ENCODE data around the gene PLEK2.
A peak's percentile ranks its signal among the peaks of the same experiment; 100 is the strongest.
"Not testable (repeated sequence)": the region's sequence is repeated elsewhere in the genome, so short reads cannot be mapped to it uniquely, and the experiment has no call there.

The PLEK2 gene

GRCh38 chr14:67416810-67417209 is 4.8 kb upstream of the PLEK2 start:
- Histone ChIP-seq H3K9ac (ENCODE audit: low read length in 2 of 2) (no peak overlapping the region), H3K4me3 (ENCODE audit: low read length in 2 of 2) (no peak overlapping the region), H3K9me3 (ENCODE audit: control insufficient read depth in 2 of 2, low read length in 2 of 2) (no peaks in the 10 kb centered on the region)

DNA sequence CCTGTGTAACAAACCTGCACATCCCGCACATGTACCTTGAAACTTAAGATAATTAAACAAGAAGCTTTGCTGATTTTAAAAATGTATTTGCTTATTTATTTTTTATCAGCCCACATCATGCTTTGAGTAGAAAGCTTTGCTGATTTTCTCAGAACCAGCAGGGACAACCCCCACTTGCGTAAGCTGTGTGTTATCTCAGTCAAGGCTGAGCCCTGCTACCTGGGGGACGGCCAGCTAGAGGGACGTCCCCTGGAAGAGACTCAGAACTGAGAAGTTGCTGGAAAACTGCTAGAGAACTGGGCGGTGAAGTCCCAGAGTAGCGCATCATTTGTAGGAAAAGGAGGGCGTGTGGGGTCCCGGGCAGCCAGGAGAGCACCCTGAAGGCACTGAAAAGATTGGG is 4.1 kb upstream of the PLEK2 start:
- Histone ChIP-seq H3K9ac (ENCODE audit: low read length in 2 of 2) (no peak overlapping the region), H3K4me3 (ENCODE audit: low read length in 2 of 2) (no peak overlapping the region), H3K9me3 (ENCODE audit: control insufficient read depth in 2 of 2, low read length in 2 of 2) (no peaks in the 10 kb centered on the region), H3K4me1 (ENCODE audit: control insufficient read depth, insufficient read depth, low read length) (peaks cover 8% of the 10 kb centered on the region), H3K36me3 (ENCODE audit: control insufficient read depth in 2 of 2, insufficient read depth in 2 of 2, low read length in 2 of 2) (no peaks in the 10 kb centered on the region), H3K27ac (ENCODE audit: low read length) (no peak overlapping the region), H3K27me3 (ENCODE audit: control insufficient read depth in 1 of 2, insufficient read depth in 2 of 2, low read length in 2 of 2) (peaks cover 18 to 23% of the 10 kb centered on the region in 2 donors)

More at GRCh38 chr14:67416810-67417209, 4.8 kb upstream of the PLEK2 start:
- Histone ChIP-seq H3K27me3 (ENCODE audit: control insufficient read depth in 1 of 2, insufficient read depth in 2 of 2, low read length in 2 of 2) (peaks cover 13 to 16% of the 10 kb centered on the region in 2 donors), H3K4me1 (ENCODE audit: control insufficient read depth, insufficient read depth, low read length) (peaks cover 5% of the 10 kb centered on the region), H3K36me3 (ENCODE audit: control insufficient read depth in 2 of 2, insufficient read depth in 2 of 2, low read length in 2 of 2) (no peaks in the 10 kb centered on the region), H3K27ac (ENCODE audit: low read length) (no peak overlapping the region)

DNA sequence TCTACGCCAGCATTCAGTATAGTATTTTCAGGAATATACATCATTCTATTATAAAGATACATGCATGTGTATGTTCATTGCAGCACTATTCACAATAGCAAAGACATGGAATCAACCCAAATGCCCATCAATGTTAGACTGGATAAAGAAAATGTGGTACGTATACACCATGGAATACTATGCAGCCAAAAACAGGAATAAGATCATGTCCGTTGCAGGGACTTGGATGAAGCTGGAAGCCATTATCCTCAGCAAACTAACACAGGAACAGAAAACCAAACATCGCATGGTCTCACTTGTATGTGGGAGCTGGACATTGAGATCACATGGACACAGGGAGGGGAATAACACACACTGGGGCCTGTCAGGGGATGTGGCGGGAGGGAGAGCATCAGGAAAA is 3.6 kb upstream of the PLEK2 start:
- not testable (repeated sequence) for H3K9me3 ChIP-seq (ENCODE audit: control insufficient read depth in 2 of 2, low read length in 2 of 2); H3K4me3 ChIP-seq (ENCODE audit: low read length in 2 of 2); H3K4me1 ChIP-seq (ENCODE audit: control insufficient read depth, insufficient read depth, low read length); H3K36me3 ChIP-seq (ENCODE audit: control insufficient read depth in 2 of 2, insufficient read depth in 2 of 2, low read length in 2 of 2); H3K9ac ChIP-seq (ENCODE audit: low read length in 2 of 2); H3K27ac ChIP-seq (ENCODE audit: low read length)
- peaks cover 23% of the 10 kb centered on the region in 2 donors for H3K27me3 ChIP-seq (ENCODE audit: control insufficient read depth in 1 of 2, insufficient read depth in 2 of 2, low read length in 2 of 2)

DNA sequence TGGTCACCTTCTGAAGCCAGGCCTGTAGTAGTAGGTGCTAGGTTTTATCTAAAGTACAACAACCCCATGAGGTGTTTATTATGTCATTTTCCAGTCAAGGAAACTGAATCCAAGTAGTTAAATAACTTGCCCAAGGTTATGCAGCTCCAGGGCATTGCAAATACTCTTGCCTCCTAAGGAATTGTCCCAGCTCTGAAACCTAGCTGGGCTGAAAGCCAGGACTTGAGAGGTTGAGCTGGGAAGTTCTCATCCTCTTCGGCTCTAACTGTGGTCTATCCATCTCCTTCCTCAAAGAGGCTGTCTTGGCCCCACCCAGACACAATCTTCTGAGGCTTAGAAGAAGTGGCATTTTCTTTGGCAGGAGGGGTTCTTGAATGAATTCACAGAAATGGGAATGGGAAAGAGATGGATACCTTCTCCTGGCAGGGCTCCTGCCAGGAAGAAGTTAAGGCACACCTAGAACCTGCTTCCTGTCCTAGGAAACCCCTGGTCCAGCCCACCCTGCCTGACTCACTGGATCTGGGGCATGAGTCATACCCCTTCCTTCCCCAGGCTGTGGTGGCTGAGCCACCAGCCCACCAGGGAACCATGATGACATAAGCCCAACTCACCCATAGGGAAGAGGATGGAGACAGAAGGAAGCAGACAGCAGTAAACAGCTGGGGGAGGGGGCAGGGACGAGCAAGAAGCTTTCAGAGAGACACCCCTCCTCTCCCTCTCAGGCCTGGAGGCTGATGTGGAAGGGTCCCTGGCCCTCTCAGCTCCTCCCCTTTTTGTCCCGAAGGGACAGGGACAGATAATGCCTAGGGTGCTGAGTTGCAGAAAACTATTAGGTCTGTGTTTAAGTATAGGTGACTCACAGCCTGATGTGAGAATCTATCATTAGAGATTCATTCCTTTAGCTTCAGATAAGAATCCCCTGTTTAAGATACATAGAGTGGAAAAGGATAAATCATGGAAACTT is 2.1 kb upstream of the PLEK2 start:
- Histone ChIP-seq H3K27ac (ENCODE audit: low read length) (no peak overlapping the region), H3K36me3 (ENCODE audit: control insufficient read depth in 2 of 2, insufficient read depth in 2 of 2, low read length in 2 of 2) (no peaks in the 10 kb centered on the region), H3K9ac (ENCODE audit: low read length in 2 of 2) (no peak overlapping the region), H3K9me3 (ENCODE audit: control insufficient read depth in 2 of 2, low read length in 2 of 2) (no peaks in the 10 kb centered on the region), H3K4me3 (ENCODE audit: low read length in 2 of 2) (no peak overlapping the region), H3K27me3 (ENCODE audit: control insufficient read depth in 1 of 2, insufficient read depth in 2 of 2, low read length in 2 of 2) (peaks cover 23 to 24% of the 10 kb centered on the region in 2 donors), H3K4me1 (ENCODE audit: control insufficient read depth, insufficient read depth, low read length) (peaks cover 8% of the 10 kb centered on the region)

GRCh38 chr14:67411370-67411769 is 595 bp downstream of the PLEK2 start:
- H3K4me1 ChIP-seq (ENCODE audit: control insufficient read depth, insufficient read depth, low read length): peaks cover 8% of the 10 kb centered on the region
- H3K9ac ChIP-seq (ENCODE audit: low read length in 2 of 2): no peak overlapping the region
- H3K27me3 ChIP-seq (ENCODE audit: control insufficient read depth in 1 of 2, insufficient read depth in 2 of 2, low read length in 2 of 2): peaks cover 24% of the 10 kb centered on the region in 2 donors
- peak overlapping the region in 1 of 2 donors; percentile 60 for H3K4me3 ChIP-seq (ENCODE audit: low read length in 2 of 2)
- no peak overlapping the region for H3K27ac ChIP-seq (ENCODE audit: low read length)
- H3K9me3 ChIP-seq (ENCODE audit: control insufficient read depth in 2 of 2, low read length in 2 of 2): no peaks in the 10 kb centered on the region
- H3K36me3 ChIP-seq (ENCODE audit: control insufficient read depth in 2 of 2, insufficient read depth in 2 of 2, low read length in 2 of 2): no peaks in the 10 kb centered on the region

DNA sequence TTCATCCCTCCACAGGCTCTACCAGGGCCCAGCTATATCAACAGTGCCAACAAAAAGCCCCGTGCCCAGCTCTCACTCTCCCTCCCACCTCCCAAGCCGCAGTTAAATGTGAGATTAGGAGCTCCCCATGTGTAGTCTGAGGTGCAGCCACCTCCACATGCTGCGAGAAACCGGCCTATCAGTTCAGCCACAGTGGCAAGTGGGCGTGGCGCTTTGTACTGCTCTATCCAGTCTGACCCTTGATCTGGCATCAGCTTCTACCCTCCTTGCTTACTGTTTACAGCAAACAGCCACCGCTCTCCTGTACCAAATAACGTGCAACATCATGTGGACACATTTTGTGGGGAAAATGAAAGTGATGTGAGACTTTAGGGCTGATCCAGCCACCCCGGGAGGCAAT is 1.7 kb downstream of the PLEK2 start:
- Histone ChIP-seq H3K36me3 (ENCODE audit: control insufficient read depth in 2 of 2, insufficient read depth in 2 of 2, low read length in 2 of 2) (no peaks in the 10 kb centered on the region), H3K9ac (ENCODE audit: low read length in 2 of 2) (no peak overlapping the region), H3K9me3 (ENCODE audit: control insufficient read depth in 2 of 2, low read length in 2 of 2) (no peaks in the 10 kb centered on the region), H3K27ac (ENCODE audit: low read length) (no peak overlapping the region), H3K4me1 (ENCODE audit: control insufficient read depth, insufficient read depth, low read length) (peaks cover 8% of the 10 kb centered on the region), H3K4me3 (ENCODE audit: low read length in 2 of 2) (no peak overlapping the region), H3K27me3 (ENCODE audit: control insufficient read depth in 1 of 2, insufficient read depth in 2 of 2, low read length in 2 of 2) (peaks cover 24% of the 10 kb centered on the region in 2 donors)

DNA sequence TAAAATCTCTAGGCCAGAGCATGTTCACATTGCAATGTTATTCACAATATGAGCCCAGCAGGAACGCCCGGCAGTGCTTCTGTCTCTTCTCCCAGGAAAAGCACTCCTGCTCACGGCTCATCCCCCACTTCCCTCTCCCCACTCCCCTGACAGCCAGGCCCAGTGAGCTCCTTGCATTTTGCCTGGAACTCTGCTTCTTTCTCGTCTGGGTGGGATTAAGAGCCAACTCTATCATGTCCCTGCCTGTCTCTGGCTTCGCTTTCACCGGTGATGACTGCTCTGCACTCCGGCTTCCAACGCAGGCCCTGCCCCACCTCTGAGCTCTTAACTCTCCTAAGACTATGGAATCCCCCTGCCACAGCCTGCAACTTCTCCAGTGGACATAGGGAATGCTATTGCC is 2.5 kb downstream of the PLEK2 start:
- Histone ChIP-seq H3K27ac (ENCODE audit: low read length) (no peak overlapping the region), H3K4me1 (ENCODE audit: control insufficient read depth, insufficient read depth, low read length) (peaks cover 8% of the 10 kb centered on the region), H3K36me3 (ENCODE audit: control insufficient read depth in 2 of 2, insufficient read depth in 2 of 2, low read length in 2 of 2) (no peaks in the 10 kb centered on the region), H3K27me3 (ENCODE audit: control insufficient read depth in 1 of 2, insufficient read depth in 2 of 2, low read length in 2 of 2) (peaks cover 24% of the 10 kb centered on the region in 2 donors), H3K9ac (ENCODE audit: low read length in 2 of 2) (no peak overlapping the region), H3K9me3 (ENCODE audit: control insufficient read depth in 2 of 2, low read length in 2 of 2) (no peaks in the 10 kb centered on the region), H3K4me3 (ENCODE audit: low read length in 2 of 2) (no peak overlapping the region)

- H3K27ac ChIP-seq (ENCODE audit: low read length); H3K4me3 ChIP-seq (ENCODE audit: low read length in 2 of 2); H3K4me1 ChIP-seq (ENCODE audit: control insufficient read depth, insufficient read depth, low read length); H3K9me3 ChIP-seq (ENCODE audit: control insufficient read depth in 2 of 2, low read length in 2 of 2); H3K9ac ChIP-seq (ENCODE audit: low read length in 2 of 2); H3K36me3 ChIP-seq (ENCODE audit: control insufficient read depth in 2 of 2, insufficient read depth in 2 of 2, low read length in 2 of 2): not testable (repeated sequence)
- peaks cover 19 to 20% of the 10 kb centered on the region in 2 donors for H3K27me3 ChIP-seq (ENCODE audit: control insufficient read depth in 1 of 2, insufficient read depth in 2 of 2, low read length in 2 of 2)
Observed at GRCh38 chr14:67408122-67408801, 3.7 kb downstream of the PLEK2 start.

GRCh38 chr14:67405771-67406170 is 6.2 kb downstream of the PLEK2 start:
- Histone ChIP-seq H3K9ac (ENCODE audit: low read length in 2 of 2) (no peak overlapping the region), H3K9me3 (ENCODE audit: control insufficient read depth in 2 of 2, low read length in 2 of 2) (no peaks in the 10 kb centered on the region)

GRCh38 chr14:67400434-67400833 is 11.5 kb downstream of the PLEK2 start:
- no peaks in the 10 kb centered on the region for H3K27me3 ChIP-seq (ENCODE audit: control insufficient read depth in 1 of 2, insufficient read depth in 2 of 2, low read length in 2 of 2)
- no peak overlapping the region for H3K4me3 ChIP-seq (ENCODE audit: low read length in 2 of 2)
- H3K36me3 ChIP-seq (ENCODE audit: control insufficient read depth in 2 of 2, insufficient read depth in 2 of 2, low read length in 2 of 2): no peaks in the 10 kb centered on the region
- H3K9me3 ChIP-seq (ENCODE audit: control insufficient read depth in 2 of 2, low read length in 2 of 2): no peaks in the 10 kb centered on the region
- H3K4me1 ChIP-seq (ENCODE audit: control insufficient read depth, insufficient read depth, low read length): no peaks in the 10 kb centered on the region
- H3K27ac ChIP-seq (ENCODE audit: low read length): no peak overlapping the region
- no peak overlapping the region for H3K9ac ChIP-seq (ENCODE audit: low read length in 2 of 2)

More at GRCh38 chr14:67405771-67406170, 6.2 kb downstream of the PLEK2 start:
- no peak overlapping the region for H3K27ac ChIP-seq (ENCODE audit: low read length)
- no peak overlapping the region for H3K4me3 ChIP-seq (ENCODE audit: low read length in 2 of 2)
- H3K36me3 ChIP-seq (ENCODE audit: control insufficient read depth in 2 of 2, insufficient read depth in 2 of 2, low read length in 2 of 2): no peaks in the 10 kb centered on the region
- peaks cover 2% of the 10 kb centered on the region in 2 donors for H3K27me3 ChIP-seq (ENCODE audit: control insufficient read depth in 1 of 2, insufficient read depth in 2 of 2, low read length in 2 of 2)
- no peaks in the 10 kb centered on the region for H3K4me1 ChIP-seq (ENCODE audit: control insufficient read depth, insufficient read depth, low read length)

Data from stomach smooth muscle (tissue), 2 donors.